ENCODE data around the gene LSM3.

LSM3 gene

GRCh38 chr3:14158370-14158769, 20.2 kb upstream of the LSM3 start:
- no peak for DNase-seq

- DNase-seq: no peak
Observed at GRCh38 chr3:14159426-14159825, 19.2 kb upstream of the LSM3 start.

GRCh38 chr3:14161282-14161681, 17.3 kb upstream of the LSM3 start:
- no peak for DNase-seq

GRCh38 chr3:14162178-14162577, 16.4 kb upstream of the LSM3 start:
- no peak for DNase-seq

- no peak for DNase-seq
Observed at GRCh38 chr3:14166877-14167603, 11.6 kb upstream of the LSM3 start.

GRCh38 chr3:14169435-14169834, 9.2 kb upstream of the LSM3 start:
- no peak for DNase-seq

GRCh38 chr3:14169871-14170270, 8.7 kb upstream of the LSM3 start:
- no peak for DNase-seq

GRCh38 chr3:14170531-14171159, 8.0 kb upstream of the LSM3 start:
- DNase-seq: no peak

- no peak for DNase-seq
Observed at GRCh38 chr3:14172496-14172895, 6.1 kb upstream of the LSM3 start.

GRCh38 chr3:14174483-14174882, 4.1 kb upstream of the LSM3 start:
- DNase-seq: no peak

GRCh38 chr3:14175383-14176037, 3.1 kb upstream of the LSM3 start:
- DNase-seq: no peak

- no peak for DNase-seq
Observed at GRCh38 chr3:14177580-14178246, 904 bp upstream of the LSM3 start.

GRCh38 chr3:14179114-14179465, 473 bp downstream of the LSM3 start:
- DNase-seq: no peak

- DNase-seq: no peak
Observed at GRCh38 chr3:14179795-14180194, 1.2 kb downstream of the LSM3 start.

- DNase-seq: no peak
Observed at GRCh38 chr3:14181253-14181652, 2.6 kb downstream of the LSM3 start.

GRCh38 chr3:14183015-14183577, 4.5 kb downstream of the LSM3 start:
- no peak for DNase-seq

- DNase-seq: no peak
Observed at GRCh38 chr3:14186854-14187458, 8.3 kb downstream of the LSM3 start.

GRCh38 chr3:14188041-14188754, 9.6 kb downstream of the LSM3 start:
- DNase-seq: no peak

- DNase-seq: no peak
Observed at GRCh38 chr3:14194865-14195264, 16.2 kb downstream of the LSM3 start.

- no peak for DNase-seq
Observed at GRCh38 chr3:14199641-14200040, 21.0 kb downstream of the LSM3 start.

GRCh38 chr3:14200276-14200675, 21.7 kb downstream of the LSM3 start:
- DNase-seq: no peak

- no peak for DNase-seq
Observed at GRCh38 chr3:14200841-14201240, 22.2 kb downstream of the LSM3 start.

Data from NCI-H1436 treated with DMSO at 0.1 percent for 48 hours (cell line).